DOHH2 (cell line): ENCODE data around the gene LRRC1.

ENCODE experiments used
- CTCF ChIP-seq: fragments of 200-600 bp; sonication (generic); IDR thresholded peaks from one replicate; pipeline ENCODE4 v1.5.1; 2014; ENCODE audit warnings: antibody characterized with exemption, mild to moderate bottlenecking, low read depth, low read length; ENCODE audit not compliant: poor library complexity, severe bottlenecking
- EZH2phosphoT487 ChIP-seq: fragments of 200-600 bp; sonication (generic); IDR thresholded peaks from 2 replicates; pipeline ENCODE4 v1.6.1; 2017; ENCODE audit warnings: borderline replicate concordance, mild to moderate bottlenecking, antibody characterized with exemption, low read length, moderate library complexity, mixed read lengths

- TF ChIP-seq EZH2phosphoT487 (no peak), CTCF (no peak)
Measured at GRCh38 chr6:53930330-53930729, 135.5 kb downstream of the LRRC1 start.
